A673 (cell line): ENCODE measurements around the gene MIXL1. TPM values are rescaled to one million over a fixed set of nuclear protein-coding genes. Genes with fewer than 3 reads are reported as not detected.

Experiments
- BruUV-seq: library from RNA; stranded (reverse); fragments of 400-500 nt; replicated peaks from 2 replicates; lab custom pipeline; 2021; lab: Mats Ljungman, UMichigan
- CTCF ChIA-PET: fragments of 300-600 bp; sonication (Branson Sonifier 250); formaldehyde crosslinking; loops from one replicate; lab custom pipeline; 2022; ENCODE audit warnings: antibody characterized with exemption; lab: Charles Lee
- POLR2A ChIA-PET: fragments of 300-600 bp; sonication (Branson Sonifier 250); formaldehyde crosslinking; loops from one replicate; lab custom pipeline; 2022; ENCODE audit warnings: antibody characterized with exemption; ENCODE audit not compliant: low non-redundant PET; lab: Charles Lee
- DNase-seq: peaks from one replicate; pipeline ENCODE4 v3.0.0-alpha.2; 2015; ENCODE audit warnings: low spot score
- H3K27ac ChIP-seq: fragments of 200-600 bp; sonication (generic); 2 replicates; pipeline ENCODE4 v1.5.1; 2016; ENCODE audit warnings: mixed run types, low read depth, mild to moderate bottlenecking, mixed read lengths, antibody characterized with exemption, low read length; ENCODE audit not compliant: poor library complexity, severe bottlenecking
- H3K27me3 ChIP-seq: fragments of 200-600 bp; sonication (generic); replicated peaks from 2 replicates; pipeline ENCODE4 v1.6.1; 2017; ENCODE audit warnings: mixed run types, low read depth, mild to moderate bottlenecking, mixed read lengths, antibody characterized with exemption, low read length; ENCODE audit not compliant: insufficient read depth, poor library complexity
- H3K36me3 ChIP-seq: fragments of 200-600 bp; sonication (generic); 2 replicates; pipeline ENCODE4 v1.6.1; 2016; ENCODE audit warnings: mixed run types, mild to moderate bottlenecking, mixed read lengths, antibody characterized with exemption, low read length; ENCODE audit not compliant: insufficient read depth, poor library complexity, severe bottlenecking
- H3K4me1 ChIP-seq: fragments of 200-600 bp; sonication (generic); 2 replicates; pipeline ENCODE4 v1.6.1; 2017; ENCODE audit warnings: mixed run types, mild to moderate bottlenecking, mixed read lengths, antibody characterized with exemption, low read length; ENCODE audit not compliant: insufficient read depth, poor library complexity, severe bottlenecking
- H3K4me3 ChIP-seq: fragments of 200-600 bp; sonication (generic); 2 replicates; pipeline ENCODE4 v1.5.1; 2016; ENCODE audit warnings: low read depth, mixed run types, mild to moderate bottlenecking, mixed read lengths, low read length; ENCODE audit not compliant: poor library complexity, severe bottlenecking
- H3K9me3 ChIP-seq: fragments of 200-600 bp; sonication (generic); 2 replicates; pipeline ENCODE4 v1.6.1; 2016; ENCODE audit warnings: mixed run types, low read depth, mild to moderate bottlenecking, mixed read lengths, antibody characterized with exemption, low read length; ENCODE audit not compliant: poor library complexity, severe bottlenecking
- EZH2 ChIP-seq: fragments of 200-600 bp; sonication (generic); IDR thresholded peaks from 2 replicates; pipeline ENCODE4 v1.6.1; 2017; ENCODE audit warnings: borderline replicate concordance, low read depth, mild to moderate bottlenecking, mixed read lengths, antibody characterized with exemption, low read length; ENCODE audit not compliant: poor library complexity, severe bottlenecking
- intact Hi-C: fragments of 100-400 bp; cut with micrococcal nuclease; formaldehyde crosslinking; loops from one replicate; pipeline ENCODE4 v1.10.0; 2022; ENCODE audit not compliant: unreplicated experiment
- total RNA-seq: library from RNA; stranded (reverse); gene quantifications from 2 replicates; pipeline ENCODE4 v1.2.3, GENCODE V29; 2021
- TF ChIP-seq, protein P1 (sequence below): fragments of 300-800, 200-600 bp; sonication (generic); conservative IDR thresholded peaks from 2 replicates; pipeline ENCODE4 v1.5.1; 2017; ENCODE audit warnings: low read depth, mild to moderate bottlenecking, antibody characterized with exemption, low read length, moderate library complexity, mixed read lengths

The MIXL1 gene
- total RNA-seq, 1 experiment from 2014 or later = not detected

DNA sequence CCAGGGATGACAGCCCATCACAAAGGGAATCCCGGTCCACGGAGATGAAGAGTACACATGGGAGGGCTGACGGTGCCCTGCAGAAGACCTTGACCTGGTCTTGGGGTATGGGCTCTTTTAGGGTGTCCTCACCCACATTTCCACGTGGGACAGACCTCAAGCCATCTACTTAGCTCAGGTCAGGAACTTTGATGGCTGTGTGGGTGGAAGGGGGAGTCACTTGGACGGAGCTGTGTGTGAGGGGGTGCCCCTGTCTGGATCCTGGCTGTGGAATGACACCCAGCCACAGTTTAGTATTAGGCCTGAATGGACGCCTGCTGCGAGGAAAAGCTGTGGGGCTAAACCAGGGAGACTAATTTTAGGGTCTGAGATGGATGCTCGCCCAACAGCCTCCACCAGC, 10.9 kb upstream of the MIXL1 start:
- no TSS peak for BruUV-seq
- peaks cover 6% of the 10 kb centered on the region for H3K4me1 ChIP-seq
- CTCF ChIA-PET = no interaction called here
- TF ChIP-seq, protein P1, sequence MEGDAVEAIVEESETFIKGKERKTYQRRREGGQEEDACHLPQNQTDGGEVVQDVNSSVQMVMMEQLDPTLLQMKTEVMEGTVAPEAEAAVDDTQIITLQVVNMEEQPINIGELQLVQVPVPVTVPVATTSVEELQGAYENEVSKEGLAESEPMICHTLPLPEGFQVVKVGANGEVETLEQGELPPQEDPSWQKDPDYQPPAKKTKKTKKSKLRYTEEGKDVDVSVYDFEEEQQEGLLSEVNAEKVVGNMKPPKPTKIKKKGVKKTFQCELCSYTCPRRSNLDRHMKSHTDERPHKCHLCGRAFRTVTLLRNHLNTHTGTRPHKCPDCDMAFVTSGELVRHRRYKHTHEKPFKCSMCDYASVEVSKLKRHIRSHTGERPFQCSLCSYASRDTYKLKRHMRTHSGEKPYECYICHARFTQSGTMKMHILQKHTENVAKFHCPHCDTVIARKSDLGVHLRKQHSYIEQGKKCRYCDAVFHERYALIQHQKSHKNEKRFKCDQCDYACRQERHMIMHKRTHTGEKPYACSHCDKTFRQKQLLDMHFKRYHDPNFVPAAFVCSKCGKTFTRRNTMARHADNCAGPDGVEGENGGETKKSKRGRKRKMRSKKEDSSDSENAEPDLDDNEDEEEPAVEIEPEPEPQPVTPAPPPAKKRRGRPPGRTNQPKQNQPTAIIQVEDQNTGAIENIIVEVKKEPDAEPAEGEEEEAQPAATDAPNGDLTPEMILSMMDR = no peak
- TF ChIP-seq EZH2 = no peak
- H3K27ac ChIP-seq = no peak overlapping the region
- no peak for DNase-seq
- H3K27me3 ChIP-seq = no peaks in the 10 kb centered on the region
- intact Hi-C loops = no loop called here
- no peaks in the 10 kb centered on the region for H3K36me3 ChIP-seq
- POLR2A ChIA-PET = no interaction called here
- no peak overlapping the region for H3K4me3 ChIP-seq
- H3K9me3 ChIP-seq = no peaks in the 10 kb centered on the region

DNA sequence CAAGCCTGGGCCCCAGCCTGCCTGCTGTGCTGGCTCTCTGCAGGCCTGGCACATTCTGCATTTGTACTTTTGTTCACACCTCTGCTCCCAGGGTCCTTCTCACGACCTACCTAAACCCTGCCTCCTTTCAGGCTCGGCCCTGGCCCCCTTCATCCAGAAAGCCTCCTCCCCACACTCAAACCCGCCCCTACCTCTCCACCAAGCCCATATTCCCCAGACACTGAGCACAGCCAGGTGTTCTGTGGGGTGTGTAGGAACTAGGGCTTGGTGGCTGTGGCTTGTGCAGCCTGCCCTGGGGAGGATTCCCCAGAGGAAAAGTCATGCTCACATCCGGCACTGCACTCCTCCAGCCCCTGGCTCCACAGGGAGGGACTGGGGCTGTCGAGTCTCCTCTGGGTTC, 8.2 kb upstream of the MIXL1 start:
- BruUV-seq = no TSS peak
- Histone ChIP-seq H3K4me1 (no peaks in the 10 kb centered on the region), H3K27ac (no peak overlapping the region), H3K4me3 (no peak overlapping the region), H3K9me3 (no peaks in the 10 kb centered on the region), H3K27me3 (no peaks in the 10 kb centered on the region), H3K36me3 (no peaks in the 10 kb centered on the region)
- POLR2A ChIA-PET = no interaction called here
- no peak for DNase-seq
- TF ChIP-seq EZH2 = no peak
- TF ChIP-seq, protein P1 = no peak
- intact Hi-C loops = no loop called here
- CTCF ChIA-PET = no interaction called here

DNA sequence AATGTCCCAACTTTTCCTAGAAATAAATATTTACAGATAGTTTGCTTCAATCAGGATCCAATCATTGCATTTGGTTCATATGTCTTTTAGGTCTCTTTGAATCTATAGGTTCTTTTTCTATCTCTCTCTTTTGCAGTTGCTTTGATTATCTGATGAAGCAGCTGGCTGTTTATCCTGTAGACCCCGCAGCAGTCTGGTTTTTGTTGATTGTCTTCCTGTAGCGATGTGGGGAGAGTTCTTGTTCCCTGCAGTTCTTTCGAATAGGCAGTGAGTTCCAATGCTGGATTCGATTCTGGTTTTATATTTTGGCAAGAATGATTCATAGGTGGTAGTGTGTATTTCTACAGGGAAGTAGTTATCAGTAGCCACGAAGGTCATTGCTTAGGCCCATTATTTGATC, 7.4 kb upstream of the MIXL1 start:
- POLR2A ChIA-PET = no interaction called here
- Histone ChIP-seq H3K27me3 (no peaks in the 10 kb centered on the region), H3K4me1 (no peaks in the 10 kb centered on the region), H3K27ac (no peak overlapping the region), H3K36me3 (no peaks in the 10 kb centered on the region), H3K4me3 (no peak overlapping the region), H3K9me3 (no peaks in the 10 kb centered on the region)
- DNase-seq = no peak
- TF ChIP-seq, protein P1 = no peak
- no peak for TF ChIP-seq EZH2
- BruUV-seq = no TSS peak
- CTCF ChIA-PET = no interaction called here
- intact Hi-C loops = no loop called here
